Measurements from ENCODE around the gene CSNK2A1. TPM values are rescaled to one million over a fixed set of nuclear protein-coding genes. Genes with fewer than 3 reads are reported as not detected.

The CSNK2A1 gene
- total and polyA plus RNA-seq, 2 donors (not counting 3 experiments of a cell fraction or from before 2014, with no cell fraction given), result 68.4 to 142 TPM

DNA sequence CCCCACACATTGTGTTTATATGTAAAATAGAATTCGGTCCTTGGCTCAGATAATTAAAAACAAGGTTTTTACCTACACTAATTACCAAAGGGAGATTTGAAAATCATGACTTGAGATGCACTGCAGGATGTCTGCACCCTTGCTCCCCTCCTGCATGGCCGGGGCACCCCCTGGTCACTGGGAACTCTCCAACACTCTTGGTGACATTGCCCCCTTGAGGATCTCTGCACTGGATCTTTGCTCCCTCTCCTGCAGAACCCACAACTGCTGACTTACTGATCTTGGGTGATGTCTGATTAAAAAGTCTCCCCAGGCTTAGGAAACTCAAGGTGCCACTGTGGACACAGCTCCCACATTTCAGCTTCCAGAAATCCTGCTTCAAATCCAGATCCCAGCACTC lies 17.1 kb upstream of the CSNK2A1 start:
- POLR2A ChIA-PET, result no interaction called here
- no peak for FAIRE-seq

More for the DNA sequence above, 17.1 kb upstream of the CSNK2A1 start:
- intact Hi-C loops (cut with micrococcal nuclease) (loop anchor here (1.0 kb wide), 3 partner anchors 85 to 179 kb away; no protein-coding TSS in a partner anchor), dilution Hi-C loops (cut with MboI; ENCODE audit: extremely low pct_ligation_motif_present, low sequenced_read_pairs) (no loop called here)
- Histone ChIP-seq H3K36me3 (ENCODE audit: control insufficient read depth in 2 of 2, extremely low read depth in 1 of 2, insufficient read depth in 2 of 2, low read length in 2 of 2) (no peaks in the 10 kb centered on the region), H3K27ac (ENCODE audit: insufficient read depth, low read depth, low read length) (no peak overlapping the region), H3K9ac (replicated peaks; ENCODE audit: extremely low read depth, insufficient read depth, low read length) (no peak overlapping the region), H3K9me1 (replicated peaks; ENCODE audit: control insufficient read depth, extremely low read depth, insufficient read depth, low read length) (no peaks in the 10 kb centered on the region), H3K4me3 (replicated peaks in 1 of 3; ENCODE audit: insufficient read depth in 1 of 3, low read depth in 1 of 3, low read length in 3 of 3) (no peak overlapping the region), H3K4me2 (ENCODE audit: insufficient read depth, low read length) (no peak overlapping the region), H3K4me1 (ENCODE audit: control insufficient read depth, extremely low read depth, insufficient read depth, low read length) (no peaks in the 10 kb centered on the region), H3K79me2 (ENCODE audit: control insufficient read depth, insufficient read depth, low read length) (no peaks in the 10 kb centered on the region), H3K27me3 (ENCODE audit: control insufficient read depth in 2 of 2, insufficient read depth in 2 of 2, low read length in 2 of 2) (peaks cover 0 to 10% of the 10 kb centered on the region in 2 experiments), H4K20me1 (replicated peaks; ENCODE audit: control insufficient read depth, extremely low read depth, insufficient read depth, low read length) (no peaks in the 10 kb centered on the region), H2AFZ (ENCODE audit: low read depth, low read length) (no peak overlapping the region), H3K9me3 (replicated peaks; ENCODE audit: control insufficient read depth, insufficient read depth, low read length) (no peaks in the 10 kb centered on the region)
- CTCF ChIA-PET, result interaction anchor here (0.8 to 6.0 kb wide), 19 partner anchors 9 to 206 kb away, joined by 3 to 298 read pairs (median 4); no protein-coding TSS in a partner anchor
- no peak for DNase-seq (ENCODE audit: low read depth, low spot score)
- BruUV-seq (replicated peaks), result no TSS peak
- TF ChIP-seq JUN (IDR thresholded peaks at IDR 0.05; ENCODE audit: borderline replicate concordance, insufficient read depth, insufficient read length, low read depth) (no peak), FOS (IDR thresholded peaks at IDR 0.05; ENCODE audit: borderline replicate concordance, insufficient read depth, low read length) (no peak), POLR2A (IDR thresholded peaks at IDR 0.05; ENCODE audit: low read depth, low read length) (no peak), MYC (IDR thresholded peaks at IDR 0.05; ENCODE audit: low read depth, low read length) (no peak)
- TF ChIP-seq, protein P1, sequence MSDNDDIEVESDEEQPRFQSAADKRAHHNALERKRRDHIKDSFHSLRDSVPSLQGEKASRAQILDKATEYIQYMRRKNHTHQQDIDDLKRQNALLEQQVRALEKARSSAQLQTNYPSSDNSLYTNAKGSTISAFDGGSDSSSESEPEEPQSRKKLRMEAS (IDR thresholded peaks at IDR 0.05; ENCODE audit: insufficient read depth, insufficient read length), result no peak
- TF ChIP-seq, protein P2, sequence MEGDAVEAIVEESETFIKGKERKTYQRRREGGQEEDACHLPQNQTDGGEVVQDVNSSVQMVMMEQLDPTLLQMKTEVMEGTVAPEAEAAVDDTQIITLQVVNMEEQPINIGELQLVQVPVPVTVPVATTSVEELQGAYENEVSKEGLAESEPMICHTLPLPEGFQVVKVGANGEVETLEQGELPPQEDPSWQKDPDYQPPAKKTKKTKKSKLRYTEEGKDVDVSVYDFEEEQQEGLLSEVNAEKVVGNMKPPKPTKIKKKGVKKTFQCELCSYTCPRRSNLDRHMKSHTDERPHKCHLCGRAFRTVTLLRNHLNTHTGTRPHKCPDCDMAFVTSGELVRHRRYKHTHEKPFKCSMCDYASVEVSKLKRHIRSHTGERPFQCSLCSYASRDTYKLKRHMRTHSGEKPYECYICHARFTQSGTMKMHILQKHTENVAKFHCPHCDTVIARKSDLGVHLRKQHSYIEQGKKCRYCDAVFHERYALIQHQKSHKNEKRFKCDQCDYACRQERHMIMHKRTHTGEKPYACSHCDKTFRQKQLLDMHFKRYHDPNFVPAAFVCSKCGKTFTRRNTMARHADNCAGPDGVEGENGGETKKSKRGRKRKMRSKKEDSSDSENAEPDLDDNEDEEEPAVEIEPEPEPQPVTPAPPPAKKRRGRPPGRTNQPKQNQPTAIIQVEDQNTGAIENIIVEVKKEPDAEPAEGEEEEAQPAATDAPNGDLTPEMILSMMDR (IDR thresholded peaks at IDR 0.05; ENCODE audit: extremely low read depth in 1 of 2, insufficient read depth in 1 of 2, low read depth in 1 of 2, low read length in 2 of 2), result peak in 1 of 2 donors; percentile 6

All from endothelial cell of umbilical vein (primary cell).